Tibial nerve (tissue), 4 donors: Measurements from ENCODE around the gene NMT1.

ENCODE experiments used
- CTCF ChIP-seq, 5 experiments: fragments of 200-600 bp in 3 of 5; fragments of 450-650 bp in 2 of 5; sonication (generic) in 3 of 5; IDR thresholded peaks; one replicate each; pipeline ENCODE4 v1.5.1; 2016 to 2019; ENCODE audit warnings: antibody characterized with exemption in 5 of 5, mild to moderate bottlenecking in 3 of 5, moderate library complexity in 2 of 5
- EP300 ChIP-seq, 2 donors: sonication (generic); formaldehyde crosslinking; IDR thresholded peaks; one replicate each; pipeline ENCODE4 v1.6.1; 2017; ENCODE audit warnings: antibody characterized with exemption in 2 of 2, mild to moderate bottlenecking in 1 of 2
- POLR2A ChIP-seq, 2 donors: fragments of 450-650 bp; IDR thresholded peaks; one replicate each; pipeline ENCODE4 v1.6.1; 2017; ENCODE audit warnings: antibody characterized with exemption in 2 of 2, mild to moderate bottlenecking in 2 of 2, moderate library complexity in 2 of 2

GRCh38 chr17:45137561-45138305, 76.6 kb downstream of the NMT1 start:
- no peak for TF ChIP-seq POLR2A (IDR thresholded peaks at IDR 0.05)
- TF ChIP-seq CTCF (IDR thresholded peaks at IDR 0.05) = no peak
- no peak for TF ChIP-seq EP300 (IDR thresholded peaks at IDR 0.05)
